ENCODE data around the gene TMEM247. TPM values are rescaled to one million over a fixed set of nuclear protein-coding genes. Genes with fewer than 3 reads are reported as not detected.

The TMEM247 gene
- total RNA-seq, 1 experiment from 2014 or later, result not detected

- H4K5ac ChIP-seq (ENCODE audit: insufficient read length, low read depth, low read length), result no peak overlapping the region
- no peaks in the 10 kb centered on the region for H4K20me1 ChIP-seq (ENCODE audit: control insufficient read depth, insufficient read depth, insufficient read length)
- Mint-ChIP-seq H3K27me3 (ENCODE audit: low read depth) (peaks cover 6% of the 10 kb centered on the region), H3K9me3 (peaks cover 0 to 4% of the 10 kb centered on the region in 2 experiments; a peak in 2 of 5 replicates), H3K27ac (no peak overlapping the region), H3K4me3 (no peak overlapping the region), H3K4me1 (no peaks in the 10 kb centered on the region), H3K36me3 (ENCODE audit: insufficient read depth in 1 of 3, low read depth in 3 of 3) (no peaks in the 10 kb centered on the region)
- H3K27ac ChIP-seq (ENCODE audit: insufficient read length, low read depth, low read length), result no peak overlapping the region
- no peaks in the 10 kb centered on the region for H3K4me1 ChIP-seq (ENCODE audit: insufficient read depth, low read length)
- no peak overlapping the region for H4K91ac ChIP-seq (ENCODE audit: insufficient read length, low read depth, low read length)
- H2AFZ ChIP-seq (ENCODE audit: low read length), result no peak overlapping the region
- H3K4me2 ChIP-seq (ENCODE audit: insufficient read depth, insufficient read length, low read length), result no peak overlapping the region
- no peaks in the 10 kb centered on the region for H3K23me2 ChIP-seq (ENCODE audit: insufficient read length, low read depth, low read length, poor library complexity, severe bottlenecking)
- no peaks in the 10 kb centered on the region for H3K79me2 ChIP-seq (ENCODE audit: insufficient read depth, low read length)
- no peak overlapping the region for H3K14ac ChIP-seq (ENCODE audit: insufficient read depth, low read length)
- H3K79me1 ChIP-seq (ENCODE audit: insufficient read depth, low read depth, low read length, poor library complexity, severe bottlenecking), result no peaks in the 10 kb centered on the region
- no peak overlapping the region for H3K23ac ChIP-seq (ENCODE audit: insufficient read length, low read depth, low read length)
- no peak overlapping the region for H3K4ac ChIP-seq (ENCODE audit: low read depth, low read length)
- H3K27me3 ChIP-seq (ENCODE audit: insufficient read depth, low read length), result no peaks in the 10 kb centered on the region; the same call in 1 of the 2 replicates
- TF ChIP-seq CTCF (conservative IDR thresholded peaks at IDR 0.05), result no peak
- no peak overlapping the region for H2BK20ac ChIP-seq (ENCODE audit: low read depth, low read length, poor library complexity, severe bottlenecking)
- H3K18ac ChIP-seq (ENCODE audit: insufficient read length, low read depth, low read length), result no peak overlapping the region
- H2AK5ac ChIP-seq (ENCODE audit: insufficient read length, low read length), result no peak overlapping the region
- no peak overlapping the region for H2BK15ac ChIP-seq (ENCODE audit: low read depth, low read length)
- no peak overlapping the region for H3K9ac ChIP-seq (ENCODE audit: extremely low read depth, insufficient read length, low read length)
- H3T11ph ChIP-seq (ENCODE audit: low read length), result no peak overlapping the region
- no peak overlapping the region for H4K8ac ChIP-seq (replicated peaks; ENCODE audit: insufficient read length, low read depth, low read length)
- no peak overlapping the region for H2BK12ac ChIP-seq (ENCODE audit: insufficient read length, low read depth, low read length)
- H3K9me3 ChIP-seq (ENCODE audit: control insufficient read depth, low read depth, low read length), result no peaks in the 10 kb centered on the region
- H2BK120ac ChIP-seq (ENCODE audit: low read depth, low read length, poor library complexity, severe bottlenecking), result no peak overlapping the region
- H3K56ac ChIP-seq (ENCODE audit: insufficient read length, low read depth, low read length), result no peak overlapping the region
- H2BK5ac ChIP-seq (ENCODE audit: insufficient read length, low read length), result no peak overlapping the region
- DNase-seq, result no peak
These were observed 33.8 kb upstream of the TMEM247 start for GRCh38 chr2:46445556-46445955.

Data from H9 (cell line).